Thyroid gland (tissue), 4 donors: ENCODE data around the gene TOR1B. TPM values are rescaled to one million over a fixed set of nuclear protein-coding genes. Genes with fewer than 3 reads are reported as not detected.
A peak's percentile ranks its signal among the peaks of the same experiment; 100 is the strongest.
"Not testable (repeated sequence)": the region's sequence is repeated elsewhere in the genome, so short reads cannot be mapped to it uniquely, and the experiment has no call there.

Source experiments
- DNase-seq, 2 donors: peaks; one replicate each; pipeline ENCODE4 v3.0.0-alpha.2; 2019
- H3K27ac ChIP-seq, 3 donors: fragments of 200-600 bp; sonication (generic); 1 replicate in 2 of 3; 2 replicates in 1 of 3; pipeline ENCODE4 v1.5.1; 2016 to 2019; ENCODE audit warnings: mild to moderate bottlenecking in 1 of 3, moderate library complexity in 1 of 3
- H3K27me3 ChIP-seq: fragments of 200-600 bp; sonication (generic); one replicate; pipeline ENCODE4 v1.5.1; 2019
- H3K36me3 ChIP-seq, 2 donors: fragments of 200-600 bp; sonication (generic); one replicate each; pipeline ENCODE4 v1.5.1; 2016 to 2019
- H3K4me1 ChIP-seq, 2 donors: fragments of 200-600 bp; sonication (generic); one replicate each; pipeline ENCODE4 v1.5.1; 2017 to 2019
- H3K4me3 ChIP-seq, 3 donors: fragments of 200-600 bp; sonication (generic); replicated peaks in 1 of 3; 1 replicate in 2 of 3; 2 replicates in 1 of 3; pipeline ENCODE4 v1.5.1; 2016; ENCODE audit warnings: mild to moderate bottlenecking in 1 of 3
- H3K9me3 ChIP-seq: fragments of 200-600 bp; sonication (generic); one replicate; pipeline ENCODE4 v1.5.1; 2017
- CTCF ChIP-seq, 6 experiments: fragments of 200-600 bp in 3 of 6; fragments of 450-650 bp in 3 of 6; sonication (generic) in 3 of 6; IDR thresholded peaks; one replicate each; pipeline ENCODE4 v1.5.1; 2016 to 2019; ENCODE audit warnings: antibody characterized with exemption in 6 of 6, mild to moderate bottlenecking in 2 of 6, inconsistent platforms in 1 of 6, moderate library complexity in 1 of 6
- POLR2A ChIP-seq, 2 donors: fragments of 450-650 bp; IDR thresholded peaks; one replicate each; pipeline ENCODE4 v1.6.1; 2017; ENCODE audit warnings: antibody characterized with exemption in 2 of 2, mild to moderate bottlenecking in 2 of 2, moderate library complexity in 1 of 2
- WGBS, 2 donors: methylation state at CpG; one replicate each; pipeline ENCODE4 v1.1.5; 2017; 5-methylcytosine and 5-hydroxymethylcytosine counted together
- intact Hi-C: fragments of 100-400 bp; cut with DNase I; formaldehyde crosslinking; loops from one replicate; pipeline ENCODE4 v1.15.1; 2023
- total RNA-seq, 4 donors: library from RNA; depleted of rRNA; stranded (reverse); fragments of >200 nt; gene quantifications; one replicate each; pipeline ENCODE4 v1.2.3, GENCODE V29; 2016

The TOR1B gene
- total RNA-seq, 4 donors from 2014 or later = 25.2 to 36.3 (median 29.7) TPM

GRCh38 chr9:129773262-129774048 lies 29.5 kb upstream of the TOR1B start:
- H3K4me3 ChIP-seq = no peak overlapping the region
- TF ChIP-seq CTCF (IDR thresholded peaks at IDR 0.05) = no peak
- no peaks in the 10 kb centered on the region for H3K36me3 ChIP-seq
- H3K4me1 ChIP-seq = peaks cover 0 to 6% of the 10 kb centered on the region in 2 donors
- intact Hi-C loops = no loop called here
- peaks cover 3% of the 10 kb centered on the region for H3K27me3 ChIP-seq
- no peaks in the 10 kb centered on the region for H3K9me3 ChIP-seq
- DNase-seq = no peak
- no peak overlapping the region for H3K27ac ChIP-seq
- WGBS, 2 donors = 74 to 77% methylated on average over 9 to 10 of the region's 10 CpGs

DNA sequence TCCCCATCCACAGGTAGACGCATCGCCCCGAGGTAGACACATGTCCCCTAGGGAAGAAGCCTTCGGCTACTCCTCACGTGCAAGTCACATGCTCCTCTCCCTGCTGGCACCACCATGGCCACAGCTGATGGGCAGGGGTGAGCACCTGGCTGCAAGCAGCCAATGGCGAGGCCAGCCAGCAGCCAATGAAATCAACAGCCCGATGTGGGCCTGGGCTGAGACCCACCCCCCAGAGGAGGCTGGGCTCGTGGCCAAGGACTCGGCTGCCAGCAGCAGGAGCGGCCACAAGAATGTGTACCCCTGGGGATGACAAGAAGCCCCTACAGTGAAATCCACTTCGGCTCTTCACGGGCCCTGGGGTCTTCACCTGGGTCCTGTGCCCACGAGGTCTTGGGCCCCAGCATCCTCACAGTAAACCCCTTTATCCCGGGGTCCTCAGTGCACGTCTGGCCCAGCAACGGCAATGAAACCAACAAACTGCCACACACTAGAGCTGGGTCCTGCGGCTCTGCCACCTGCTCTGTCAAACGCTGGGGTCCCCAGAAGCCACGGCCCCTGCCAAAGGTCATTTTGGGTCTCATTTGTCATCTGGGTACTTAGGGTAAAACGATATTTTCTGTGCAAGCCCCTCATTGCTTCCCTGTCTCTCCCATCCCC lies 28.1 kb upstream of the TOR1B start:
- TF ChIP-seq CTCF (IDR thresholded peaks at IDR 0.05) (no peak), POLR2A (IDR thresholded peaks at IDR 0.05) (no peak)
- peaks cover 0 to 6% of the 10 kb centered on the region in 2 donors for H3K4me1 ChIP-seq
- peaks cover 3% of the 10 kb centered on the region for H3K27me3 ChIP-seq
- no peak overlapping the region for H3K4me3 ChIP-seq
- WGBS, 2 donors = 66 to 76% methylated on average over 13 of the region's 20 CpGs
- H3K36me3 ChIP-seq = no peaks in the 10 kb centered on the region
- no peak for DNase-seq
- H3K27ac ChIP-seq = no peak overlapping the region
- H3K9me3 ChIP-seq = no peaks in the 10 kb centered on the region
- intact Hi-C loops = no loop called here

- 68 to 72% methylated on average over 2 of the region's 2 CpGs for whole genome bisulfite sequencing, 2 donors
- TF ChIP-seq POLR2A (IDR thresholded peaks at IDR 0.05) (no peak), CTCF (IDR thresholded peaks at IDR 0.05) (no peak)
These were observed 27.6 kb upstream of the TOR1B start for GRCh38 chr9:129775448-129775798.

GRCh38 chr9:129776096-129776495 lies 26.9 kb upstream of the TOR1B start:
- DNase-seq, H3K9me3 ChIP-seq, H3K36me3 ChIP-seq, H3K4me1 ChIP-seq, H3K4me3 ChIP-seq, H3K27ac ChIP-seq, intact Hi-C loops, H3K27me3 ChIP-seq: not testable (repeated sequence)
- 92 to 99% methylated on average over 4 of the region's 4 CpGs for WGBS, 2 donors

More at GRCh38 chr9:129775448-129775798, 27.6 kb upstream of the TOR1B start:
- H3K4me1 ChIP-seq = peaks cover 0 to 6% of the 10 kb centered on the region in 2 donors
- H3K27ac ChIP-seq = no peak overlapping the region
- intact Hi-C loops = no loop called here
- no peaks in the 10 kb centered on the region for H3K36me3 ChIP-seq
- DNase-seq = no peak
- peaks cover 3% of the 10 kb centered on the region for H3K27me3 ChIP-seq
- no peak overlapping the region for H3K4me3 ChIP-seq
- no peaks in the 10 kb centered on the region for H3K9me3 ChIP-seq

- TF ChIP-seq CTCF (IDR thresholded peaks at IDR 0.05) (no peak), POLR2A (IDR thresholded peaks at IDR 0.05) (no peak)
- peaks cover 3% of the 10 kb centered on the region for H3K27me3 ChIP-seq
- 70 to 81% methylated on average over 7 to 8 of the region's 8 CpGs for whole genome bisulfite sequencing, 2 donors
- DNase-seq = no peak
- intact Hi-C loops = no loop called here
- H3K4me3 ChIP-seq = no peak overlapping the region
- H3K9me3 ChIP-seq = no peaks in the 10 kb centered on the region
- H3K27ac ChIP-seq = peak overlapping the region in 2 of 3 donors; percentile 20 to 31
- H3K4me1 ChIP-seq = peaks cover 0 to 6% of the 10 kb centered on the region in 2 donors
- H3K36me3 ChIP-seq = no peaks in the 10 kb centered on the region
These were observed 26.4 kb upstream of the TOR1B start for GRCh38 chr9:129776566-129776937.
